AG04450 (cell line): ENCODE measurements around the gene P2RY12. TPM values are rescaled to one million over a fixed set of nuclear protein-coding genes. Genes with fewer than 3 reads are reported as not detected.

ENCODE experiments used
- CTCF ChIA-PET: fragments of 300-600, 350-600 bp; formaldehyde crosslinking; extraction: SDS; loops from one replicate; lab custom pipeline; 2022; ENCODE audit warnings: antibody characterized with exemption, inconsistent platforms; lab: Charles Lee
- POLR2A ChIA-PET: fragments of 350-600 bp; formaldehyde crosslinking; extraction: SDS; loops from one replicate; lab custom pipeline; 2021; ENCODE audit warnings: antibody characterized with exemption, inconsistent platforms; lab: Yijun Ruan, JAX
- DNase-seq: peaks from one replicate; pipeline ENCODE4 v3.0.0-alpha.2; 2011; ENCODE audit warnings: low read depth, low spot score
- H3K27ac ChIP-seq: one replicate; pipeline ENCODE4 v1.5.1; 2012; ENCODE audit warnings: low read depth, low read length, control low read depth
- H3K27me3 ChIP-seq: one replicate; pipeline ENCODE4 v1.6.0; 2012; ENCODE audit warnings: low read length; ENCODE audit not compliant: control insufficient read depth, insufficient read depth
- H3K4me3 ChIP-seq: 2 replicates; pipeline ENCODE4 v1.5.1; 2011; ENCODE audit warnings: mild to moderate bottlenecking, low read depth, low read length, control low read depth
- H3K9me3 ChIP-seq: 2 replicates; pipeline ENCODE4 v1.5.1; 2012; ENCODE audit warnings: low read length; ENCODE audit not compliant: control insufficient read depth, insufficient read depth
- polyA plus RNA-seq: library from polyadenylated mRNA; depleted of rRNA; stranded (reverse); fragments of >200 nt; gene quantifications from 2 replicates; pipeline ENCODE4 v1.2.3, GENCODE V29; 2011
- TF ChIP-seq, protein P1 (sequence below): IDR thresholded peaks from 2 replicates; pipeline ENCODE4 v1.5.1; 2011; ENCODE audit warnings: low read depth, low read length, control low read depth, inconsistent platforms

Gene P2RY12
- polyA plus RNA-seq, 1 experiment: not detected

- POLR2A ChIA-PET: no interaction called here
- Histone ChIP-seq H3K9me3 (peaks cover 5% of the 10 kb centered on the region; the same call in 1 of the 2 replicates), H3K27me3 (no peaks in the 10 kb centered on the region), H3K4me3 (no peak overlapping the region), H3K27ac (no peak overlapping the region)
- no peak for DNase-seq
- CTCF ChIA-PET: interaction anchor here (1.7 kb wide), 1 partner anchor 10 kb away, joined by 11 read pairs; no protein-coding TSS in a partner anchor
- TF ChIP-seq, protein P1, sequence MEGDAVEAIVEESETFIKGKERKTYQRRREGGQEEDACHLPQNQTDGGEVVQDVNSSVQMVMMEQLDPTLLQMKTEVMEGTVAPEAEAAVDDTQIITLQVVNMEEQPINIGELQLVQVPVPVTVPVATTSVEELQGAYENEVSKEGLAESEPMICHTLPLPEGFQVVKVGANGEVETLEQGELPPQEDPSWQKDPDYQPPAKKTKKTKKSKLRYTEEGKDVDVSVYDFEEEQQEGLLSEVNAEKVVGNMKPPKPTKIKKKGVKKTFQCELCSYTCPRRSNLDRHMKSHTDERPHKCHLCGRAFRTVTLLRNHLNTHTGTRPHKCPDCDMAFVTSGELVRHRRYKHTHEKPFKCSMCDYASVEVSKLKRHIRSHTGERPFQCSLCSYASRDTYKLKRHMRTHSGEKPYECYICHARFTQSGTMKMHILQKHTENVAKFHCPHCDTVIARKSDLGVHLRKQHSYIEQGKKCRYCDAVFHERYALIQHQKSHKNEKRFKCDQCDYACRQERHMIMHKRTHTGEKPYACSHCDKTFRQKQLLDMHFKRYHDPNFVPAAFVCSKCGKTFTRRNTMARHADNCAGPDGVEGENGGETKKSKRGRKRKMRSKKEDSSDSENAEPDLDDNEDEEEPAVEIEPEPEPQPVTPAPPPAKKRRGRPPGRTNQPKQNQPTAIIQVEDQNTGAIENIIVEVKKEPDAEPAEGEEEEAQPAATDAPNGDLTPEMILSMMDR: no peak
Measured at GRCh38 chr3:151318313-151318712, 66.2 kb downstream of the P2RY12 start.

GRCh38 chr3:151316267-151316991 lies 68.1 kb downstream of the P2RY12 start, which contains the start of gene GPR87:
Gene GPR87, minus strand, starts transcription at chr3:151316820. Its CDS starts 16,720 bp downstream, at chr3:151300100.
- Histone ChIP-seq H3K4me3 (no peak within 1 kb of the TSS), H3K9me3 (peaks cover 5% of the 10 kb centered on the region; the same call in 1 of the 2 replicates), H3K27me3 (no peaks in the 10 kb centered on the region), H3K27ac (no peak within 1 kb of the TSS)
- TF ChIP-seq, protein P1: no peak
- no peak for DNase-seq
- POLR2A ChIA-PET: interaction anchor here (0.6 kb wide), 1 partner anchor 394 kb away, joined by 3 read pairs; no protein-coding TSS in a partner anchor
- CTCF ChIA-PET: interaction anchor here (0.6 kb wide), 1 partner anchor 107 kb away, joined by 5 read pairs; no protein-coding TSS in a partner anchor

- TF ChIP-seq, protein P1: no peak
- Histone ChIP-seq H3K4me3 (no peak overlapping the region), H3K27me3 (no peaks in the 10 kb centered on the region), H3K27ac (no peak overlapping the region), H3K9me3 (peaks cover 5% of the 10 kb centered on the region; the same call in 1 of the 2 replicates)
- CTCF ChIA-PET: no interaction called here
- DNase-seq: no peak
- POLR2A ChIA-PET: interaction anchor here (0.6 kb wide), 1 partner anchor 394 kb away, joined by 3 read pairs; no protein-coding TSS in a partner anchor
Measured at GRCh38 chr3:151315846-151316245, 68.7 kb downstream of the P2RY12 start.

DNA sequence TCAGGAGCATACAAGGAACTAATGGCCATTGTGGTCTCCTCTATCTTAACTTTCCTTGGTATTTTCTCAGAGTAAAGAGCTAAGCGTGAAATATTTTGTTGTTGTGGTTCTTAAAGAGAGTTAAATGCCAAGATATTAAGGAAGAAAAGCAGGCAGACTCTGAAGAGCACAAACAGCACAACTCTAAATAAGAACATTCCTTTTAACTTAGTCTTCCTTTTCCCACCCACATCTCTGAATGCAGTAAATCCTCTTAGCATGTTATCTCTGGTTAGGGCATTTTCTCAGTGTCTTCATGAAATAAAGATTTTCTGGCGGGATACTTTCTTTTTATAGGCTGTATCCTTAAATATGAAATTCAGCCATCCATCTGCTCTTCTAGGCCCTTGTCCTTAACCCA lies 69.4 kb downstream of the P2RY12 start:
- TF ChIP-seq, protein P1: no peak
- Histone ChIP-seq H3K27ac (no peak overlapping the region), H3K9me3 (peaks cover 5% of the 10 kb centered on the region; the same call in 1 of the 2 replicates), H3K4me3 (no peak overlapping the region), H3K27me3 (no peaks in the 10 kb centered on the region)
- CTCF ChIA-PET: interaction anchor here (1.3 kb wide), 1 partner anchor 13 kb away, joined by 6 read pairs; no protein-coding TSS in a partner anchor
- POLR2A ChIA-PET: no interaction called here
- DNase-seq: no peak

DNA sequence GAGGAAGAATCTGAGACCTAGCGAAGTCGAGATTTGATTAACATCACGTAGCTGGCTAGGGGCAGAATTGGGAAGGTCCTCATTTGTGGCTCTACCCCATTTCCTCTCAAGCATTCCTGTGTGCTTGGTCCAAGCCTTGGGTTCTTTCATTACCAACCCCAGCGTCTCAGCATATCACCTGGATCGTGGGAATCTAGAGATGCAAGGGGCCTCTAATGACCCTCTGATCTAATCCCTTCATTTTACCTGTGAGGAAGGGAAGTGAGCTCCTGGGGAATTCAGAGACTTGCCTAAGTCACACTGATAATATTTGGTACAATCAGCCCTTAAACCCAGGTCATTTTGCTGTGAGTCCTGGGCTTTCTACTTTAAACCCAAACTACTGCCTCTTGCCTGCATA lies 70.0 kb downstream of the P2RY12 start:
- CTCF ChIA-PET: interaction anchor here (1.3 kb wide), 1 partner anchor 13 kb away, joined by 6 read pairs; no protein-coding TSS in a partner anchor
- POLR2A ChIA-PET: no interaction called here
- H3K27ac ChIP-seq: no peak overlapping the region

More for the DNA sequence above, 70.0 kb downstream of the P2RY12 start:
- TF ChIP-seq, protein P1: no peak
- DNase-seq: no peak
- no peak overlapping the region for H3K4me3 ChIP-seq
- no peaks in the 10 kb centered on the region for H3K27me3 ChIP-seq
- H3K9me3 ChIP-seq: peaks cover 5% of the 10 kb centered on the region; the same call in 1 of the 2 replicates
